ENCODE measurements around the gene IGSF9B. TPM values are rescaled to one million over a fixed set of nuclear protein-coding genes. Genes with fewer than 3 reads are reported as not detected.
A peak's percentile ranks its signal among the peaks of the same experiment; 100 is the strongest.

IGSF9B gene, protein sequence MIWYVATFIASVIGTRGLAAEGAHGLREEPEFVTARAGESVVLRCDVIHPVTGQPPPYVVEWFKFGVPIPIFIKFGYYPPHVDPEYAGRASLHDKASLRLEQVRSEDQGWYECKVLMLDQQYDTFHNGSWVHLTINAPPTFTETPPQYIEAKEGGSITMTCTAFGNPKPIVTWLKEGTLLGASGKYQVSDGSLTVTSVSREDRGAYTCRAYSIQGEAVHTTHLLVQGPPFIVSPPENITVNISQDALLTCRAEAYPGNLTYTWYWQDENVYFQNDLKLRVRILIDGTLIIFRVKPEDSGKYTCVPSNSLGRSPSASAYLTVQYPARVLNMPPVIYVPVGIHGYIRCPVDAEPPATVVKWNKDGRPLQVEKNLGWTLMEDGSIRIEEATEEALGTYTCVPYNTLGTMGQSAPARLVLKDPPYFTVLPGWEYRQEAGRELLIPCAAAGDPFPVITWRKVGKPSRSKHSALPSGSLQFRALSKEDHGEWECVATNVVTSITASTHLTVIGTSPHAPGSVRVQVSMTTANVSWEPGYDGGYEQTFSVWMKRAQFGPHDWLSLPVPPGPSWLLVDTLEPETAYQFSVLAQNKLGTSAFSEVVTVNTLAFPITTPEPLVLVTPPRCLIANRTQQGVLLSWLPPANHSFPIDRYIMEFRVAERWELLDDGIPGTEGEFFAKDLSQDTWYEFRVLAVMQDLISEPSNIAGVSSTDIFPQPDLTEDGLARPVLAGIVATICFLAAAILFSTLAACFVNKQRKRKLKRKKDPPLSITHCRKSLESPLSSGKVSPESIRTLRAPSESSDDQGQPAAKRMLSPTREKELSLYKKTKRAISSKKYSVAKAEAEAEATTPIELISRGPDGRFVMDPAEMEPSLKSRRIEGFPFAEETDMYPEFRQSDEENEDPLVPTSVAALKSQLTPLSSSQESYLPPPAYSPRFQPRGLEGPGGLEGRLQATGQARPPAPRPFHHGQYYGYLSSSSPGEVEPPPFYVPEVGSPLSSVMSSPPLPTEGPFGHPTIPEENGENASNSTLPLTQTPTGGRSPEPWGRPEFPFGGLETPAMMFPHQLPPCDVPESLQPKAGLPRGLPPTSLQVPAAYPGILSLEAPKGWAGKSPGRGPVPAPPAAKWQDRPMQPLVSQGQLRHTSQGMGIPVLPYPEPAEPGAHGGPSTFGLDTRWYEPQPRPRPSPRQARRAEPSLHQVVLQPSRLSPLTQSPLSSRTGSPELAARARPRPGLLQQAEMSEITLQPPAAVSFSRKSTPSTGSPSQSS (N-terminal part only)
- total RNA-seq (1 to 10 TPM in 5 of 9 donors, under 1 TPM in 4; 0.12 to 5.3 (median 1.1) TPM), polyA plus RNA-seq (10 to 100 TPM in 1 of 3 donors, 1 to 10 TPM in 2; 1.8 to 23.4 (median 2.3) TPM)
- long read RNA-seq, donor 1: 0 reads
- long read RNA-seq, donor 2: 0 reads
- long read RNA-seq, donor 3: 0 reads
- long read RNA-seq, donor 4: 0 reads
- long read RNA-seq, donor 5, full-length matches to known transcripts: 1 of 1 reads
- long read RNA-seq, donor 5, partial matches to known transcripts: 0 of 1 reads
- long read RNA-seq, donor 5, other reads (novel, unspliced or antisense): 0 of 1 reads
- long read RNA-seq, donor 6: 0 reads
- long read RNA-seq, donor 7: 0 reads
- long read RNA-seq, donor 8: 0 reads
- long read RNA-seq, donor 9: 0 reads
- long read RNA-seq, donor 10: 0 reads

DNA sequence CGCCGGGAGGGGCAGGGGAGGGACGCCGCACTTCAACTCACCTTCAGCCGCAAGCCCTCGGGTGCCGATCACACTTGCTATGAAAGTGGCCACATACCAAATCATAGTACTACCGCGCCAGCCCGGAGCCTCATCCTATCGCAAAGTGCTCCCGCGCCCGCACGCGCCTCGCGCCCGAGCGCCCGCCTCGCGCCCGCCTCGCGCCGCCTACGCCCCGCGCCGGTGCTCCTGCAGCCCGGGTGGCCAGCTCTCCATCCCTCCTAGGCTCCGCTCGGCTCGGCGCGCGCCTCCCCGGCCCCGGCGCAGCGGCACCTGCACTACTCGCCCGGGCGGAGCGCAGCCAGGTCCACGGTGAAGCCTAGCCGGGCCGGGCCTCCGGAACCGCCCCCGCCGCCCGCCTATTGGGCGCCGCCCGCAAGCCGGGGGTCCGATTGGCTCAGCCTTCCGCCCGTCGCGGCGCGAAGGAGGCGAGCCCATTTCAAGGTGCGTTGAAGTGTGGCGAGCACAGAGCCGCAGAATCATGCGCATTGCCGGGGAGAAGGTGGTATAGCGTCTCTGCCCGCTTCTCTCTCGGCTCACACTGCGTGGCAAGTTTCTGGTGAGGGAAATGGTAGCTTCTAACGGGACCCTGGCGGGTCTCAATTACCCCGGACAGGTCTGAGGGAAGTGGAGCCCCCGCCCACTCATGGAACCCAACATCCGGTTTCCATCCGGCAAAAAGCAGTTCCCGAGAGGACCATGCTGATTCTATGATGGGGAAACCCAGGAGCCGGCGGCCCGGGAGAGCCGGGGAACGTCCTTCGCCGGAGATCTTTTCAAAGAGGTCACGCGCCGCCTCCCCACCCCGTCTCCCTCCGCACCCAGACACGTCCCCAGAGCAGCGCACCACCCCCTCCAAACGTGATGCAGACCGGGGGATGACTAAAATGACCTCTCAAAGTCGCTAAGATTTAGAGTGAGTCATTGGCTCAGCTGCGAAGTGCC is at the start of gene IGSF9B:
Gene IGSF9B (minus strand): TSS at position 319 of the 984 bp plus-strand sequence. CDS start 214 bp downstream, at position 105.
- peak; percentile 77 to 92 (median 85) for DNase-seq
- H3K4me1 ChIP-seq (replicated peaks in 1 of 2): peaks cover 9 to 10% of the 10 kb centered on the region in 2 donors
- no peaks in the 10 kb centered on the region for H3K9me3 ChIP-seq (replicated peaks in 1 of 3)
- intact Hi-C loops (cut with DNase I): no loop called here
- peak within 1 kb of the TSS in 2 of 4 donors; percentile 14 to 56 for H3K4me3 ChIP-seq
- 1 to 2% (median 1%) methylated on average over 29 to 100 of the region's 100 CpGs for WGBS, 4 donors
- peak within 1 kb of the TSS in 1 of 5 donors; percentile 68 for H3K27ac ChIP-seq
- TF ChIP-seq CTCF (IDR thresholded peaks at IDR 0.05) (no peak), POLR2A (IDR thresholded peaks at IDR 0.05) (peak; percentile 29 to 62)
- peaks cover 34% of the 10 kb centered on the region for H3K27me3 ChIP-seq
- no peaks in the 10 kb centered on the region for H3K36me3 ChIP-seq (replicated peaks in 1 of 2)

GRCh38 chr11:134004496-134005172 is 47.9 kb upstream of the IGSF9B start:
- H3K9me3 ChIP-seq (replicated peaks in 1 of 3): no peaks in the 10 kb centered on the region
- H3K27ac ChIP-seq: no peak overlapping the region
- H3K4me1 ChIP-seq (replicated peaks in 1 of 2): no peaks in the 10 kb centered on the region
- H3K36me3 ChIP-seq (replicated peaks in 1 of 2): no peaks in the 10 kb centered on the region
- TF ChIP-seq CTCF (IDR thresholded peaks at IDR 0.05): no peak
- TF ChIP-seq POLR2A (IDR thresholded peaks at IDR 0.05): no peak
- no peak for DNase-seq
- 30 to 50% (median 43%) methylated on average over 10 of the region's 10 CpGs for WGBS, 4 donors
- no peak overlapping the region for H3K4me3 ChIP-seq
- no peaks in the 10 kb centered on the region for H3K27me3 ChIP-seq
- intact Hi-C loops (cut with DNase I): no loop called here

All from adrenal gland (tissue), 19 donors.